K562 (cell line): ENCODE results near the gene OPN5. TPM values are rescaled to one million over a fixed set of nuclear protein-coding genes. Genes with fewer than 3 reads are reported as not detected.

Source experiments
- ATAC-seq: fragments of 200-7000 bp; cut with Tn5 transposase; 3 replicates; pipeline ENCODE4 v1.9.1; 2020; ENCODE audit warnings: moderate library complexity
- BruUV-seq: library from RNA; stranded (reverse); fragments of 400-500 nt; replicated peaks from 2 replicates; lab custom pipeline; 2021; lab: Mats Ljungman, UMichigan
- CTCF ChIA-PET: fragments of 300-600 bp; formaldehyde crosslinking; extraction: SDS; loops from one replicate; lab custom pipeline; 2021; ENCODE audit warnings: low intra/inter-chr PET ratio; lab: Yijun Ruan, JAX
- POLR2A ChIA-PET: fragments of 300-600, 350-650 bp; sonication (Branson Sonifier 250); formaldehyde crosslinking; extraction: SDS; loops from one replicate; lab custom pipeline; 2021; ENCODE audit warnings: antibody characterized with exemption, inconsistent platforms; lab: Yijun Ruan, JAX
- DNase-seq, 4 experiments: peaks; one replicate each; pipeline versions ENCODE4 v3.0.0 to v3.0.0-alpha.2; 2011 to 2018; ENCODE audit warnings: low spot score in 3 of 4, mixed read lengths in 3 of 4; ENCODE audit errors: extremely low read depth in 1 of 4
- FAIRE-seq: peaks from 2 replicates; lab custom pipeline; 2011; peaks lifted over from hg19 to GRCh38; lab: Jason Lieb, UNC
- H2AFZ ChIP-seq: 2 replicates; pipeline ENCODE4 v1.6.0; 2011; ENCODE audit warnings: low read depth, low read length, control low read depth, inconsistent platforms
- H3K27ac ChIP-seq: fragments of 200-600 bp; 3 replicates; pipeline ENCODE4 v1.8.0; 2011; ENCODE audit warnings: low read depth, mild to moderate bottlenecking, control low read depth, inconsistent platforms, low read length, moderate library complexity, mixed read lengths; ENCODE audit errors: extremely low read depth
- H3K27me3 ChIP-seq, 2 experiments: fragments of 300-600 bp in 1 of 2; 2 replicates in 1 of 2; 3 replicates in 1 of 2; pipeline versions ENCODE4 v1.6.0 to v1.8.0; 2011; ENCODE audit warnings: inconsistent platforms in 2 of 2, low read length in 2 of 2, mild to moderate bottlenecking in 1 of 2, mixed read lengths in 1 of 2, moderate library complexity in 1 of 2; ENCODE audit not compliant: control insufficient read depth in 2 of 2, insufficient read depth in 2 of 2
- H3K36me3 ChIP-seq: fragments of 300-600 bp; 3 replicates; pipeline ENCODE4 v1.8.0; 2011; ENCODE audit warnings: mild to moderate bottlenecking, low read length, inconsistent platforms; ENCODE audit not compliant: control insufficient read depth, insufficient read depth
- H3K4me1 ChIP-seq, 2 experiments: fragments of 200-600 bp in 1 of 2; replicated peaks in 1 of 2; 2 replicates in 1 of 2; 3 replicates in 1 of 2; pipeline versions ENCODE4 v1.5.1 to v1.8.0; 2011; ENCODE audit warnings: inconsistent platforms in 2 of 2, low read length in 2 of 2, mild to moderate bottlenecking in 1 of 2, mixed read lengths in 1 of 2, moderate library complexity in 1 of 2; ENCODE audit not compliant: control insufficient read depth in 2 of 2, insufficient read depth in 2 of 2
- H3K4me2 ChIP-seq: 2 replicates; pipeline ENCODE4 v1.6.1; 2011; ENCODE audit warnings: low read length, control low read depth, inconsistent platforms, mixed read lengths; ENCODE audit not compliant: insufficient read depth
- H3K4me3 ChIP-seq: fragments of 200-600 bp; sonication (generic), shearing (Covaris generic); 2 replicates; pipeline ENCODE4 v1.5.1; 2016; ENCODE audit warnings: control low read depth, inconsistent platforms
- H3K79me2 ChIP-seq: fragments of 200-600 bp; 3 replicates; pipeline ENCODE4 v1.8.0; 2011; ENCODE audit warnings: low read length, inconsistent platforms; ENCODE audit not compliant: control insufficient read depth, insufficient read depth
- H3K9ac ChIP-seq, 2 experiments: 2 replicates each; pipeline versions ENCODE4 v1.6.0 to v1.6.1; 2011; ENCODE audit warnings: low read depth in 2 of 2, low read length in 2 of 2, control low read depth in 1 of 2, inconsistent platforms in 1 of 2, mild to moderate bottlenecking in 1 of 2, mixed read lengths in 1 of 2; ENCODE audit not compliant: insufficient read depth in 1 of 2
- H3K9me1 ChIP-seq: one replicate; pipeline ENCODE4 v1.6.0; 2011; ENCODE audit warnings: inconsistent platforms, mild to moderate bottlenecking, low read length, moderate library complexity; ENCODE audit not compliant: control insufficient read depth, insufficient read depth
- H3K9me3 ChIP-seq: replicated peaks from 2 replicates; pipeline ENCODE4 v1.5.1; 2011; ENCODE audit warnings: low read depth, low read length, inconsistent platforms; ENCODE audit not compliant: control insufficient read depth, insufficient read depth
- H4K20me1 ChIP-seq: replicated peaks from 2 replicates; pipeline ENCODE4 v1.6.1; 2011; ENCODE audit warnings: low read length, inconsistent platforms, mixed read lengths; ENCODE audit not compliant: control insufficient read depth, insufficient read depth
- CCAR2 ChIP-seq: fragments of 200-400 bp; formaldehyde crosslinking; IDR thresholded peaks from 2 replicates; pipeline ENCODE4 v1.6.1; 2017; ENCODE audit warnings: mild to moderate bottlenecking, low read depth, low read length
- ETV6 ChIP-seq, 3 experiments: fragments of 150-350 bp in 1 of 3; sonication (generic) in 1 of 3; formaldehyde crosslinking in 1 of 3; IDR thresholded peaks; 2 replicates each; pipeline versions ENCODE4 v1.6.1 to v1.8.0; 2014 to 2022; ENCODE audit warnings: borderline replicate concordance in 2 of 3, low read depth in 2 of 3, antibody characterized with exemption in 1 of 3, low read length in 1 of 3, mild to moderate bottlenecking in 1 of 3, missing genetic modification reagents in 1 of 3
- KAT2B ChIP-seq: IDR thresholded peaks from one replicate; pipeline ENCODE4 v1.6.1; 2012; ENCODE audit warnings: low read depth, mild to moderate bottlenecking, control low read depth, inconsistent platforms, low read length, moderate library complexity
- PCBP1 ChIP-seq: fragments of 200-400 bp; formaldehyde crosslinking; IDR thresholded peaks from 2 replicates; pipeline ENCODE4 v1.6.1; 2018; ENCODE audit warnings: mild to moderate bottlenecking, low read depth, low read length; ENCODE audit not compliant: poor library complexity, severe bottlenecking
- PML ChIP-seq: IDR thresholded peaks from 2 replicates; pipeline ENCODE4 v1.6.1; 2012; ENCODE audit warnings: low read length, inconsistent platforms
- RBM14 ChIP-seq: fragments of 200-400 bp; formaldehyde crosslinking; IDR thresholded peaks from 2 replicates; pipeline ENCODE4 v1.6.1; 2018; ENCODE audit warnings: low read depth, mild to moderate bottlenecking, low read length, moderate library complexity, borderline replicate concordance; ENCODE audit not compliant: insufficient read depth
- RFX1 ChIP-seq: fragments of 450-650 bp; IDR thresholded peaks from 2 replicates; pipeline ENCODE4 v1.6.1; 2016; ENCODE audit warnings: mild to moderate bottlenecking, moderate library complexity
- RREB1 ChIP-seq: fragments of 250-450 bp; sonication (Bioruptor Pico); IDR thresholded peaks from 2 replicates; pipeline ENCODE4 v1.4.0; 2020
- STAG1 ChIP-seq: sonication (generic); formaldehyde crosslinking; IDR thresholded peaks from 2 replicates; pipeline ENCODE4 v1.5.0; 2020; ENCODE audit warnings: missing genetic modification reagents, borderline replicate concordance
- ZBTB26 ChIP-seq: fragments of 450-650 bp; formaldehyde crosslinking; IDR thresholded peaks from 2 replicates; pipeline ENCODE4 v1.4.0; 2022; ENCODE audit warnings: missing genetic modification characterization
- ZBTB49 ChIP-seq: sonication (generic); formaldehyde crosslinking; IDR thresholded peaks from 2 replicates; pipeline ENCODE4 v1.8.0; 2022; ENCODE audit warnings: missing genetic modification reagents, mild to moderate bottlenecking, borderline replicate concordance
- ZFP1 ChIP-seq: fragments of 450-650 bp; formaldehyde crosslinking; IDR thresholded peaks from 2 replicates; pipeline ENCODE4 v1.4.0; 2020; ENCODE audit warnings: mild to moderate bottlenecking, mixed read lengths
- ZNF175 ChIP-seq: fragments of 200-800 bp; sonication (Bioruptor generic); IDR thresholded peaks from 2 replicates; pipeline ENCODE4 v1.6.1; 2016; ENCODE audit warnings: low read depth, mild to moderate bottlenecking, missing genetic modification characterization, missing compliant biosample characterization
- WGBS: fragments of 100-300 bp; shearing (Covaris generic); methylation state at CpG from one replicate; pipeline ENCODE4 v1.1.6; 2016; ENCODE audit warnings: low coverage, mixed read lengths; ENCODE audit not compliant: insufficient coverage; ENCODE audit errors: missing lambda C conversion rate; 5-methylcytosine and 5-hydroxymethylcytosine counted together
- in situ Hi-C: fragments of 300-500 bp; cut with MboI; formaldehyde crosslinking; loops from 4 replicates; pipeline ENCODE4 v1.15.0; 2018; ENCODE audit warnings: inconsistent platforms, mixed read lengths
- intact Hi-C: fragments of 100-400 bp; cut with micrococcal nuclease; formaldehyde crosslinking; loops from 2 replicates; pipeline ENCODE4 v1.14.2; 2022
- polyA plus RNA-seq, 8 experiments: library from polyadenylated mRNA; depleted of rRNA in 4 of 8; stranded (reverse) in 5 of 8; unstranded in 3 of 8; fragments of >200 nt; fragmentation: Nextera tagmentation in 2 of 8; fragmentation: Illumina TruSeq in 1 of 8; extraction: Ambion mirVana in 2 of 8; extraction: Trizol in 1 of 8; gene quantifications; 2 replicates each; pipeline versions ENCODE4 v1.2.1 to v1.2.3, GENCODE V29; 2011 to 2014; ENCODE audit warnings: inconsistent platforms in 1 of 8, missing spikeins in 1 of 8
- total RNA-seq, 7 experiments: library from RNA; depleted of rRNA in 6 of 7; stranded (reverse); fragments of >200 nt in 6 of 7; fragmentation: Illumina TruSeq in 2 of 7; extraction: Trizol in 2 of 7; gene quantifications; 2 replicates each; pipeline versions ENCODE4 v1.2.1 to v1.2.3, GENCODE V29; 2011 to 2021; ENCODE audit warnings: low replicate concordance in 1 of 7

Gene OPN5
- total and polyA plus RNA-seq, 9 of the 15 experiments (the other 6 are each of a cell fraction or from before 2014, with no cell fraction given) = not detected

- POLR2A ChIA-PET = no interaction called here
- 0% methylated on average over 2 of the region's 2 CpGs for WGBS
- BruUV-seq = no TSS peak
- CTCF ChIA-PET = no interaction called here
- no peak for FAIRE-seq
- Histone ChIP-seq H3K4me1 (no peaks in the 10 kb centered on the region), H3K36me3 (no peaks in the 10 kb centered on the region), H4K20me1 (no peaks in the 10 kb centered on the region), H3K27ac (no peak overlapping the region), H2AFZ (no peak overlapping the region), H3K4me3 (no peak overlapping the region), H3K9ac (no peak overlapping the region), H3K9me1 (no peaks in the 10 kb centered on the region), H3K4me2 (no peak overlapping the region), H3K79me2 (no peaks in the 10 kb centered on the region), H3K27me3 (no peaks in the 10 kb centered on the region), H3K9me3 (no peaks in the 10 kb centered on the region)
- no peak for ATAC-seq
- in situ Hi-C loops = no loop called here
- intact Hi-C loops = no loop called here
- DNase-seq = no peak
- no peak for TF ChIP-seq PCBP1
- TF ChIP-seq RFX1 = no peak
- TF ChIP-seq RREB1 = no peak
- no peak for TF ChIP-seq PML
- TF ChIP-seq ETV6 (IDR thresholded peaks at IDR 0.05; ENCODE audit: borderline replicate concordance in 1 of 2, low read depth in 2 of 2, low read length in 1 of 2) = no peak
- no peak for TF ChIP-seq ETV6 (CRISPR knock-in tag; IDR thresholded peaks at IDR 0.05; ENCODE audit: borderline replicate concordance)
- TF ChIP-seq KAT2B = no peak
- TF ChIP-seq STAG1 (CRISPR knock-in tag) = no peak
- TF ChIP-seq ZBTB49 (CRISPR knock-in tag) = no peak
- no peak for TF ChIP-seq CCAR2
- TF ChIP-seq RBM14 = no peak
- TF ChIP-seq ZNF175 (CRISPR knock-in tag) = no peak
- TF ChIP-seq ZFP1 = no peak
- no peak for TF ChIP-seq ZBTB26 (CRISPR knock-in tag)
These were observed 20.2 kb downstream of the OPN5 start for GRCh38 chr6:47801984-47802383.
